ENCODE results near the gene ZNRF3. TPM values are rescaled to one million over a fixed set of nuclear protein-coding genes. Genes with fewer than 3 reads are reported as not detected.

Gene ZNRF3
- total RNA-seq, 1 experiment from 2014 or later: 23.7 TPM

DNA sequence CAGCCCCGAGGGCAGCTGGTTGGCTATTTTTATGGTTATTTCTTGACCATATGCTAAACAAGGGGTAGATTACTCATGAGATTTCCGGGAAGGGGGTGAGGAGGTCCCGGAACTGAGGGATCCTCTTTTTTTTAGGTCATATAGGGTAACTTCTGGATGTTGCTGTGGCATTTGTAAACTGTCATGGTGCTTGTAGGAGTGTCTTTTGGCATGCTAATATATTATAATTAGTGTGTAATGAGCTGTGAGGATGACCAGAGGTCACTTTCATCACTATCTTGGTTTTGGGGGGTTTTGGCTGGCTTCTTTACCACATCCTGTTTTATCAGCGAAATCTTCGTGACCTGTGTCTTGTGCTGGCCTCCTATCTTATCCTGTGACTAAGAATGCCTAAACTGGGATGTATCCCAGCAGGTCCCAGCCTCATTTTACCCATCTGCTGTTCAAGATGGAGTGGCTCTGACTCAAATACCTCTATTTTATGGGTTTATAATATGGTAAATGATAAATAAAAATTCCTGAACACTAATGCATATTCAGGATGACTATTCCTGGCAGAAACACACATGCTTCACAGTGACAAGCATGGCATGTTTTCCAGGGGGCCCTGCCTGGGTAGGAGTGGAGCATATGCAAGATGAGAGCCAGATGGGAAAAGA, 200.7 kb downstream of the ZNRF3 start:
- Mint-ChIP-seq H3K27ac (ENCODE audit: unreplicated experiment) (no peak overlapping the region), H3K36me3 (ENCODE audit: insufficient read depth, unreplicated experiment) (no peaks in the 10 kb centered on the region), H3K4me3 (ENCODE audit: low read depth, unreplicated experiment) (no peak overlapping the region), H3K9me3 (ENCODE audit: low read depth, unreplicated experiment) (no peaks in the 10 kb centered on the region), H3K27me3 (ENCODE audit: unreplicated experiment) (peaks cover 5% of the 10 kb centered on the region), H3K4me1 (ENCODE audit: low read depth, unreplicated experiment) (peaks cover 4% of the 10 kb centered on the region)
- TF ChIP-seq, protein P1, sequence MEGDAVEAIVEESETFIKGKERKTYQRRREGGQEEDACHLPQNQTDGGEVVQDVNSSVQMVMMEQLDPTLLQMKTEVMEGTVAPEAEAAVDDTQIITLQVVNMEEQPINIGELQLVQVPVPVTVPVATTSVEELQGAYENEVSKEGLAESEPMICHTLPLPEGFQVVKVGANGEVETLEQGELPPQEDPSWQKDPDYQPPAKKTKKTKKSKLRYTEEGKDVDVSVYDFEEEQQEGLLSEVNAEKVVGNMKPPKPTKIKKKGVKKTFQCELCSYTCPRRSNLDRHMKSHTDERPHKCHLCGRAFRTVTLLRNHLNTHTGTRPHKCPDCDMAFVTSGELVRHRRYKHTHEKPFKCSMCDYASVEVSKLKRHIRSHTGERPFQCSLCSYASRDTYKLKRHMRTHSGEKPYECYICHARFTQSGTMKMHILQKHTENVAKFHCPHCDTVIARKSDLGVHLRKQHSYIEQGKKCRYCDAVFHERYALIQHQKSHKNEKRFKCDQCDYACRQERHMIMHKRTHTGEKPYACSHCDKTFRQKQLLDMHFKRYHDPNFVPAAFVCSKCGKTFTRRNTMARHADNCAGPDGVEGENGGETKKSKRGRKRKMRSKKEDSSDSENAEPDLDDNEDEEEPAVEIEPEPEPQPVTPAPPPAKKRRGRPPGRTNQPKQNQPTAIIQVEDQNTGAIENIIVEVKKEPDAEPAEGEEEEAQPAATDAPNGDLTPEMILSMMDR (IDR thresholded peaks at IDR 0.05; ENCODE audit: unreplicated experiment): no peak
- intact Hi-C loops (cut with micrococcal nuclease; ENCODE audit: unreplicated experiment): no loop called here
- no TSS peak for BruUV-seq (replicated peaks)
- CTCF ChIA-PET: no interaction called here
- DNase-seq: no peak

DNA sequence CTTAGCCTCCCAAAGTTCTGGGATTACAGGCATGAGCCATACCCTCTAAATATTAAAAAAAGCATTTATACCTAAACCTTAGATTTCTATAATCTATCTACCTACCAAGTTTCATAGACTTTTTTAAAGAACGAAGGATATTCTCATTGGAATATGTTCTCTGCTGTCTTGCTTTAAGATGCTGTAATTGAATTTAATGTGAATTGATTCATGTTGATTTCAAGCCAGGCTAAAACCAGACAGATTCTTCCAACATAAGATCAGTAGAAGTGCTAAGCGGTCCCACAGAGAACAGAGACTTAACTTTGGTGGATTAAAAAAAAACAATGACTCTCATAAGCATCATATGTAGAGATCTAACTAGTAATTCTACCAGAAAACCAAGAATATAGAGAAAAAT, 203.6 kb downstream of the ZNRF3 start:
- Mint-ChIP-seq H3K27me3 (ENCODE audit: unreplicated experiment) (peaks cover 28% of the 10 kb centered on the region), H3K27ac (ENCODE audit: unreplicated experiment) (no peak overlapping the region), H3K4me1 (ENCODE audit: low read depth, unreplicated experiment) (peaks cover 8% of the 10 kb centered on the region), H3K9me3 (ENCODE audit: low read depth, unreplicated experiment) (no peaks in the 10 kb centered on the region), H3K36me3 (ENCODE audit: insufficient read depth, unreplicated experiment) (no peaks in the 10 kb centered on the region), H3K4me3 (ENCODE audit: low read depth, unreplicated experiment) (no peak overlapping the region)
- no peak for DNase-seq
- CTCF ChIA-PET: no interaction called here
- BruUV-seq (replicated peaks): no TSS peak
- TF ChIP-seq, protein P1 (IDR thresholded peaks at IDR 0.05; ENCODE audit: unreplicated experiment): no peak
- intact Hi-C loops (cut with micrococcal nuclease; ENCODE audit: unreplicated experiment): no loop called here

DNA sequence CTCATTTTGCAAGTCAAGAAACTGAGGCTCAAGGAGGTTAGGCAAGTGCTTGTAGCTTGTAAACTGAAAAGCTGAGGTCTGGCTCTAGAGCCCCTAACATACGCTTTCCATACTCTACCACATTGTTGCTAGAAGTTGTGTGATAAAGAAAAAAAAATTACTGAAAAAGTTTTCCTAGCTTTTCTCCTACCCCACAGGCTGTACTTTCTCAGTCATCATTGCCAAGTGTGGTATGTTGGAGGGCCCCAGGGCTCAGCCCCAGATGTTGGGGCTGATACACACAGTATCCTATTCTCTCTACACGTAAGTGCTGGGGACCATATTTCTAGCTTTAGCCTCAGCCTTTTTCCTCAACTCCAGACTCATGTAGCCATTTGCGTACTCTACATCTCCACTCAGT, 205.4 kb downstream of the ZNRF3 start:
- intact Hi-C loops (cut with micrococcal nuclease; ENCODE audit: unreplicated experiment): no loop called here
- Mint-ChIP-seq H3K27ac (ENCODE audit: unreplicated experiment) (no peak overlapping the region), H3K27me3 (ENCODE audit: unreplicated experiment) (peaks cover 33% of the 10 kb centered on the region), H3K9me3 (ENCODE audit: low read depth, unreplicated experiment) (no peaks in the 10 kb centered on the region), H3K36me3 (ENCODE audit: insufficient read depth, unreplicated experiment) (no peaks in the 10 kb centered on the region), H3K4me1 (ENCODE audit: low read depth, unreplicated experiment) (peaks cover 8% of the 10 kb centered on the region), H3K4me3 (ENCODE audit: low read depth, unreplicated experiment) (no peak overlapping the region)
- TF ChIP-seq, protein P1 (IDR thresholded peaks at IDR 0.05; ENCODE audit: unreplicated experiment): no peak
- no peak for DNase-seq
- no TSS peak for BruUV-seq (replicated peaks)
- CTCF ChIA-PET: no interaction called here

DNA sequence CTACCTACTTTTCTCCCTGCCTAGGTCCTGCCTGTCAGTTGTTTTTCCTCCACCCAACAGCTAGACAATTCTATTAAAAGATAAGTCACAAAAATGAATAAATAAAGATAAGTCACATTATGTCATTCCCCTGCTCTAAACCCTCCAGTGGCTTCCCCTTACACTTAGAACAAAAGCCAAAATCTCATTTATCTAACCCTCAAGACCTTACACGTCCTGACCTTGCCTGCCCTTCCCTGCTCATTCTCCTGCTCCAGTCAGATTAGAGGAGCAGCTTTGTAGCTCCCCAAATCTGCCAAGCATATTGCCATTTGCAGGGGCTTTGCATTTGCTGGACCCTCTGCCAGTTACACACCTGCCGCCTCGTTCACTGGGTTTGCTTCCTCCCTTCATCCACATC, 206.1 kb downstream of the ZNRF3 start:
- intact Hi-C loops (cut with micrococcal nuclease; ENCODE audit: unreplicated experiment): no loop called here
- no TSS peak for BruUV-seq (replicated peaks)
- Mint-ChIP-seq H3K27me3 (ENCODE audit: unreplicated experiment) (peaks cover 33% of the 10 kb centered on the region), H3K4me3 (ENCODE audit: low read depth, unreplicated experiment) (no peak overlapping the region), H3K9me3 (ENCODE audit: low read depth, unreplicated experiment) (no peaks in the 10 kb centered on the region), H3K36me3 (ENCODE audit: insufficient read depth, unreplicated experiment) (no peaks in the 10 kb centered on the region), H3K27ac (ENCODE audit: unreplicated experiment) (no peak overlapping the region), H3K4me1 (ENCODE audit: low read depth, unreplicated experiment) (peaks cover 8% of the 10 kb centered on the region)
- DNase-seq: no peak
- TF ChIP-seq, protein P1 (IDR thresholded peaks at IDR 0.05; ENCODE audit: unreplicated experiment): no peak
- CTCF ChIA-PET: no interaction called here

Measured in Calu3 (cell line).